GM23248 (cell line): ENCODE results near the gene SLIT3.

ENCODE experiments used
- EZH2 ChIP-seq: fragments of 200-600 bp; sonication (generic); IDR thresholded peaks from 2 replicates; pipeline ENCODE4 v1.6.1; 2018; ENCODE audit warnings: antibody characterized with exemption, mild to moderate bottlenecking; ENCODE audit not compliant: insufficient read depth, poor library complexity, severe bottlenecking
- EZH2phosphoT487 ChIP-seq: fragments of 200-600 bp; sonication (generic); IDR thresholded peaks from 2 replicates; pipeline ENCODE4 v1.6.1; 2018; ENCODE audit warnings: antibody characterized with exemption, moderate library complexity, mild to moderate bottlenecking, low read depth; ENCODE audit not compliant: insufficient read depth

DNA sequence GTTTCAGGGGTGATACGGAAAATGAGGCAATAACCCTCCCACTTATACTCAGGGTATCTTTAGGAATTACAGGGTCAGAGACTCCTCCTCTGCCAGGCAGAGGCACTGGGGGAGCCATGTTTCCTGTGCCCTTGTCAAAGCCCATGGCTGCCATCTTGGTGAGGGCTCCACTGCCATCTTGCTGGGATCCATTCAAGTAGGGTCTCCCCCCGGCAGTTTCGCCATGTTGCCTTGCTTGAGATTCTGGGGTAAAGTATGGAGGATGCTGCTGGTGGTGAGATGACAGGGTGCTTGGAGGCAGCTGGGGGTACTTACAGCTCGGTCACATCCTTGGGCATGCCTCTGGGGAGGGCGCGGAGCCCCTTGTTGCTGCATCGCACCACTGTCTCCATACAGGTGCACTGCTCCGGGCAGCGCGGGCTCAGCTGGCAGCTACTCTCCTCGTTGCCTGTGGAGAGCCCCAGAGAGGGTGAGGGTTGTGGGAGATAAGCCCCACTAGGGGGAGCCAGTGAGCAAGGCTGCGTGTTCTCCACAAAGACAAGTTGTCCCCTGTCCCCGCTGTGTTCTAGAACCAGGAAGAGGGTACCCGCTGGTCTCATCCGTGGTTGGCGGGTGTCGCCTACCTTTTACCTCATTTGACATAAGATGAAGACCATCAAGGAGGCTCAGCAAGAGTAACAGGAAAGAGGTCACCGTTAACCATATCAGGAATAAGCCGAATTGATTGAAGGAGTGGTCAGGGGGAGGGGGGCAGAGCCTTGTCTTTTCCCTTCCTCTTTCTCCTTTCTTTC, 552.8 kb downstream of the SLIT3 start:
- TF ChIP-seq EZH2 (no peak), EZH2phosphoT487 (no peak)
